Measurements from ENCODE around the gene MYL12A. TPM values are rescaled to one million over a fixed set of nuclear protein-coding genes. Genes with fewer than 3 reads are reported as not detected.

MYL12A gene
- total and polyA plus RNA-seq, 3 experiments from 2014 or later: 338 to 3,038 (median 348) TPM

DNA sequence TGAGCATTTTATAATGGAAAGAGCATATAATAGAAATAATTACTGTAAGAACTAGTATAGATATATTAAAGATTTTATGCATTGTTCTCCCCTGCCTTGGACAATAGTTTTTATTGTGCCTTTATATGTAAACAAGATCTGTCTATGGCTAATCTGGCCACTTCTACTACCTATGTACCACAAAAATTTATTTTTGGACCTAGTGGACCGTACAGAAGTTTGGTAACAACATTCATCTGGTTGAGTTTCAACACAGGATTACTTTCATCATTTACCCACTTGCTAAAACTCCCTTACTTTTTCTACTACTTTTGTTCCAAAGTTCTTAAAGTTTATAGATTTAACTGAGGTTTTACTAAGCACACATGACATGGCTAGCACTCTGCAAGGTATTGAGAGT lies 14.6 kb upstream of the MYL12A start:
- POLR2A ChIA-PET: no interaction called here
- peaks cover 0 to 5% (median 4%) of the 10 kb centered on the region in 3 donors for H3K4me1 Mint-ChIP-seq

GRCh38 chr18:3233433-3234168 lies 14.0 kb upstream of the MYL12A start:
- POLR2A ChIA-PET: no interaction called here
- H3K9me3 Mint-ChIP-seq: no peaks in the 10 kb centered on the region

More for the DNA sequence above, 14.6 kb upstream of the MYL12A start:
- Histone ChIP-seq H3K4me3 (ENCODE audit: low read length) (no peak overlapping the region), H3K9me3 (ENCODE audit: low read length) (no peaks in the 10 kb centered on the region), H3K27ac (ENCODE audit: low read depth, low read length) (no peak overlapping the region), H3K4me1 (ENCODE audit: insufficient read depth, low read length) (no peaks in the 10 kb centered on the region), H3K27me3 (ENCODE audit: insufficient read depth, low read length, poor library complexity, severe bottlenecking) (no peaks in the 10 kb centered on the region), H3K36me3 (ENCODE audit: insufficient read depth, low read length) (no peaks in the 10 kb centered on the region)
- Mint-ChIP-seq H3K36me3 (peaks cover 0 to 11% (median 3%) of the 10 kb centered on the region in 3 donors), H3K9me3 (no peaks in the 10 kb centered on the region), H3K27me3 (peaks cover 0 to 3% of the 10 kb centered on the region in 2 donors), H3K4me3 (no peak overlapping the region), H3K27ac (no peak overlapping the region)
- CTCF ChIA-PET: no interaction called here
- DNase-seq: no peak

DNA sequence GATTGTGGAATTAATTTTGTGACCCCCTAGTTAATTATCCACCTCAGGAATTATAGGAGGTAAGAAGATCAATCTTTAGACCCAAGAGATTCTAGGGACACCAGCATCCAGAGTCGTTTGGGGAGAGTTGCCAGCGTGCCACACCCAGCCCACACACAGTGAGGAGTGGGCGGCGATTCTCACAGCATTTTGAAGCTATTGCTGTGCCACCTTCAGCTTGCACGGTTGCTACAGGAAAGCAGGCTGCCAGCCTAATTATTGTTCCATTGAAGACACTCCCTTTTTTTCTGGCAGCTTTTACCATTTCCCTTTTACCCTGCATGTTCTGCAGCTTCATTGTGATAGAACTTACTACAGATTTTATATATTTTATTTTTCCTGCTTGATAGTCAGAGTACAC lies 13.1 kb upstream of the MYL12A start:
- ChIA-PET POLR2A (no interaction called here), CTCF (interaction anchor here (1.3 kb wide), 1 partner anchor 55 kb away, joined by 3 read pairs; no protein-coding TSS in a partner anchor)
- Histone ChIP-seq H3K4me3 (ENCODE audit: low read length) (no peak overlapping the region), H3K36me3 (ENCODE audit: insufficient read depth, low read length) (no peaks in the 10 kb centered on the region), H3K27me3 (ENCODE audit: insufficient read depth, low read length, poor library complexity, severe bottlenecking) (no peaks in the 10 kb centered on the region), H3K4me1 (ENCODE audit: insufficient read depth, low read length) (no peaks in the 10 kb centered on the region), H3K9me3 (ENCODE audit: low read length) (no peaks in the 10 kb centered on the region), H3K27ac (ENCODE audit: low read depth, low read length) (no peak overlapping the region)
- no peak for DNase-seq
- Mint-ChIP-seq H3K27me3 (peaks cover 0 to 4% of the 10 kb centered on the region in 2 donors), H3K4me3 (no peak overlapping the region), H3K36me3 (peaks cover 0 to 11% (median 6%) of the 10 kb centered on the region in 3 donors), H3K9me3 (no peaks in the 10 kb centered on the region), H3K27ac (no peak overlapping the region), H3K4me1 (peaks cover 0 to 12% (median 9%) of the 10 kb centered on the region in 3 donors)

More at GRCh38 chr18:3233433-3234168, 14.0 kb upstream of the MYL12A start:
- CTCF ChIA-PET: interaction anchor here (1.3 kb wide), 1 partner anchor 54 kb away, joined by 3 read pairs; no protein-coding TSS in a partner anchor
- Mint-ChIP-seq H3K36me3 (peaks cover 0 to 11% (median 3%) of the 10 kb centered on the region in 3 donors), H3K27me3 (peaks cover 0 to 3% of the 10 kb centered on the region in 2 donors), H3K4me3 (no peak overlapping the region), H3K27ac (no peak overlapping the region), H3K4me1 (peaks cover 0 to 5% (median 5%) of the 10 kb centered on the region in 3 donors)
- DNase-seq: no peak
- Histone ChIP-seq H3K36me3 (ENCODE audit: insufficient read depth, low read length) (no peaks in the 10 kb centered on the region), H3K9me3 (ENCODE audit: low read length) (no peaks in the 10 kb centered on the region), H3K4me3 (ENCODE audit: low read length) (no peak overlapping the region), H3K4me1 (ENCODE audit: insufficient read depth, low read length) (no peaks in the 10 kb centered on the region), H3K27ac (ENCODE audit: low read depth, low read length) (no peak overlapping the region), H3K27me3 (ENCODE audit: insufficient read depth, low read length, poor library complexity, severe bottlenecking) (no peaks in the 10 kb centered on the region)

DNA sequence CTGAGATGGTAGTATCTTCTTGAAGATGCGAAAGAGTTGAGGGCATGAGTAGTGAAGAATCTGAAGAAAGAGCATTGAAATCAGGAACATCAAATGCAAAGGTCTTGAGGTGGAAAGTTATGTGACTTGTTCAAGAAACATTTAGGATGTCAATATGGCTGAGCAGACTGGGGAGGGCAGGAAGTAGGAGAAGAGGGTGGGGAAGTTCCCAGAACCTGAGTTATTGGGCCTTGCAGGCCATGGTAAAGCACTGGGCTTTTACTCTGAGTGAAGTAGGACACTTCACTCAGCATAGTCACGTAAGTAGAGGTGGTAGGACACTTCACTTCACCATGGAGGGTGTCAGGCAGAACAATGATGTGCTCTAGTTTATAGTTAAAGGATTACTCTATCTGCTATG lies 11.8 kb upstream of the MYL12A start:
- Histone ChIP-seq H3K27me3 (ENCODE audit: insufficient read depth, low read length, poor library complexity, severe bottlenecking) (no peaks in the 10 kb centered on the region), H3K4me3 (ENCODE audit: low read length) (no peak overlapping the region), H3K27ac (ENCODE audit: low read depth, low read length) (no peak overlapping the region), H3K9me3 (ENCODE audit: low read length) (no peaks in the 10 kb centered on the region), H3K4me1 (ENCODE audit: insufficient read depth, low read length) (no peaks in the 10 kb centered on the region), H3K36me3 (ENCODE audit: insufficient read depth, low read length) (no peaks in the 10 kb centered on the region)
- Mint-ChIP-seq H3K27ac (no peak overlapping the region), H3K4me3 (no peak overlapping the region), H3K9me3 (peaks cover 0 to 5% (median 0%) of the 10 kb centered on the region in 5 donors), H3K36me3 (peaks cover 2 to 13% (median 9%) of the 10 kb centered on the region in 3 donors), H3K4me1 (peaks cover 0 to 10% (median 9%) of the 10 kb centered on the region in 3 donors), H3K27me3 (peaks cover 0 to 4% of the 10 kb centered on the region in 2 donors)
- CTCF ChIA-PET: interaction anchor here (0.6 kb wide), 1 partner anchor 241 kb away, joined by 3 read pairs; no protein-coding TSS in a partner anchor
- POLR2A ChIA-PET: no interaction called here
- no peak for DNase-seq

GRCh38 chr18:3236470-3236869 lies 11.1 kb upstream of the MYL12A start:
- peaks cover 0 to 6% (median 0%) of the 10 kb centered on the region in 5 donors for H3K9me3 Mint-ChIP-seq
- ChIA-PET POLR2A (no interaction called here), CTCF (no interaction called here)
- H3K4me3 ChIP-seq (ENCODE audit: low read length): no peak overlapping the region
- no peak overlapping the region for H3K27ac ChIP-seq (ENCODE audit: low read depth, low read length)
- no peak overlapping the region for H3K4me3 Mint-ChIP-seq
- peaks cover 4 to 11% (median 8%) of the 10 kb centered on the region in 3 donors for H3K36me3 Mint-ChIP-seq
- H3K27me3 ChIP-seq (ENCODE audit: insufficient read depth, low read length, poor library complexity, severe bottlenecking): no peaks in the 10 kb centered on the region
- peaks cover 0 to 1% of the 10 kb centered on the region in 2 donors for H3K27me3 Mint-ChIP-seq
- H3K4me1 Mint-ChIP-seq: peaks cover 0 to 7% (median 5%) of the 10 kb centered on the region in 3 donors
- H3K27ac Mint-ChIP-seq: no peak overlapping the region
- no peaks in the 10 kb centered on the region for H3K9me3 ChIP-seq (ENCODE audit: low read length)
- DNase-seq: no peak
- H3K4me1 ChIP-seq (ENCODE audit: insufficient read depth, low read length): no peaks in the 10 kb centered on the region
- no peaks in the 10 kb centered on the region for H3K36me3 ChIP-seq (ENCODE audit: insufficient read depth, low read length)

- Mint-ChIP-seq H3K4me1 (peaks cover 0 to 11% (median 5%) of the 10 kb centered on the region in 3 donors), H3K27ac (peak overlapping the region in 2 of 8 donors; percentile 11 to 18), H3K27me3 (peaks cover 0 to 1% of the 10 kb centered on the region in 2 donors), H3K9me3 (peaks cover 0 to 16% (median 8%) of the 10 kb centered on the region in 5 donors), H3K4me3 (no peak overlapping the region), H3K36me3 (peaks cover 9 to 16% (median 12%) of the 10 kb centered on the region in 3 donors)
- Histone ChIP-seq H3K27me3 (ENCODE audit: insufficient read depth, low read length, poor library complexity, severe bottlenecking) (no peaks in the 10 kb centered on the region), H3K9me3 (ENCODE audit: low read length) (no peaks in the 10 kb centered on the region), H3K4me1 (ENCODE audit: insufficient read depth, low read length) (no peaks in the 10 kb centered on the region), H3K4me3 (ENCODE audit: low read length) (no peak overlapping the region), H3K27ac (ENCODE audit: low read depth, low read length) (no peak overlapping the region), H3K36me3 (ENCODE audit: insufficient read depth, low read length) (no peaks in the 10 kb centered on the region)
- no peak for DNase-seq
- CTCF ChIA-PET: interaction anchor here (1.1 to 1.9 kb wide), 4 partner anchors 8 to 302 kb away, joined by 3 to 6 read pairs (median 4); partner anchors contain the start of gene MYL12A
- POLR2A ChIA-PET: interaction anchor here (0.5 to 0.6 kb wide), 2 partner anchors 9 to 44 kb away, joined by 3 read pairs; no protein-coding TSS in a partner anchor
These were observed 8.9 kb upstream of the MYL12A start for GRCh38 chr18:3238742-3239141.

DNA sequence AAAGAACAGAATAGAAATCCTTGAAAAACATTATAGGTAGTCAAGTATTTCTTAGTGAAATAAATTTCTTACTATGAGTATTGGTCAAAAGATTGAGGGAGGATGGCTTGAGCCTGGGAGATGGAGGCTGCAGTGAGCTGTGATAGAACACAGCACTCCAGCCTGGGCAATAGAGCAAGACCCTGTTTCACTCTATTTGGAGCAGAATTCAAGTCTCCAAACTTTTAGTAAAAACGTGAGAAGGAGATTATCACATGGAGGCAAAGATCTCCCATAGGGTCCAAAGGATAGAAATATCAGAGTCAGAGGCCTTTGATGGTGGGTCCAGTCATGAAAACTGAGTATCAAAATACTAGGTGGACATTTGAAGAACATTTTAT lies 2.4 kb upstream of the MYL12A start:
- no peak for DNase-seq
- Histone ChIP-seq H3K36me3 (ENCODE audit: insufficient read depth, low read length) (peaks cover under 1% of the 10 kb centered on the region), H3K4me3 (ENCODE audit: low read length) (peak overlapping the region; percentile 96), H3K27ac (ENCODE audit: low read depth, low read length) (peak overlapping the region; percentile 96), H3K9me3 (ENCODE audit: low read length) (no peaks in the 10 kb centered on the region), H3K27me3 (ENCODE audit: insufficient read depth, low read length, poor library complexity, severe bottlenecking) (no peaks in the 10 kb centered on the region), H3K4me1 (ENCODE audit: insufficient read depth, low read length) (peaks cover 16% of the 10 kb centered on the region)
- H3K4me3 Mint-ChIP-seq: peak overlapping the region; percentile 92 to 98 (median 94)
- ChIA-PET POLR2A (interaction anchor here (1.3 to 8.7 kb wide), 3 partner anchors 15 to 251 kb away, joined by 3 to 134 read pairs (median 13); partner anchors contain the start of gene MYL12B), CTCF (interaction anchor here (0.9 to 5.7 kb wide), 17 partner anchors 10 to 314 kb away, joined by 3 to 42 read pairs (median 6); partner anchors contain the start of gene MYL12B)
- peak overlapping the region; percentile 62 to 98 (median 96) for H3K27ac Mint-ChIP-seq
- H3K9me3 Mint-ChIP-seq: peaks cover 0 to 16% (median 8%) of the 10 kb centered on the region in 5 donors
- peaks cover 0 to 2% of the 10 kb centered on the region in 2 donors for H3K27me3 Mint-ChIP-seq
- peaks cover 26 to 45% (median 38%) of the 10 kb centered on the region in 3 donors for H3K4me1 Mint-ChIP-seq
- peaks cover 10 to 37% (median 21%) of the 10 kb centered on the region in 3 donors for H3K36me3 Mint-ChIP-seq

Data from CD8-positive, alpha-beta memory T cell (primary cell).